Suprapubic skin (tissue), 4 donors: Measurements from ENCODE around the gene RFPL4AL1. TPM values are rescaled to one million over a fixed set of nuclear protein-coding genes. Genes with fewer than 3 reads are reported as not detected.
"Not testable (repeated sequence)": the region's sequence is repeated elsewhere in the genome, so short reads cannot be mapped to it uniquely, and the experiment has no call there.

Experiments used
- DNase-seq, 2 donors: peaks; one replicate each; pipeline ENCODE4 v3.0.0-alpha.2; 2019; ENCODE audit warnings: low spot score in 2 of 2
- H3K27ac ChIP-seq: fragments of 200-600 bp; sonication (generic); one replicate; pipeline ENCODE4 v1.5.1; 2019
- H3K27me3 ChIP-seq: fragments of 200-600 bp; sonication (generic); one replicate; pipeline ENCODE4 v1.5.1; 2019
- H3K36me3 ChIP-seq: fragments of 200-600 bp; sonication (generic); one replicate; pipeline ENCODE4 v1.5.1; 2019
- H3K4me1 ChIP-seq: fragments of 200-600 bp; sonication (generic); one replicate; pipeline ENCODE4 v1.5.1; 2019
- H3K4me3 ChIP-seq: fragments of 200-600 bp; sonication (generic); one replicate; pipeline ENCODE4 v1.5.1; 2019; ENCODE audit warnings: mild to moderate bottlenecking
- H3K9me3 ChIP-seq: fragments of 200-600 bp; sonication (generic); one replicate; pipeline ENCODE4 v1.5.1; 2019
- EP300 ChIP-seq: sonication (generic); formaldehyde crosslinking; IDR thresholded peaks from one replicate; pipeline ENCODE4 v1.6.1; 2017; ENCODE audit warnings: antibody characterized with exemption
- POLR2A ChIP-seq, 2 donors: fragments of 450-650 bp; IDR thresholded peaks; one replicate each; pipeline ENCODE4 v1.6.1; 2017; ENCODE audit warnings: antibody characterized with exemption in 2 of 2, mild to moderate bottlenecking in 2 of 2, moderate library complexity in 2 of 2
- POLR2AphosphoS5 ChIP-seq, 3 donors: sonication (generic); formaldehyde crosslinking; IDR thresholded peaks; one replicate each; pipeline ENCODE4 v1.6.1; 2017; ENCODE audit warnings: antibody characterized with exemption in 3 of 3
- WGBS: methylation state at CpG from one replicate; pipeline ENCODE4 v1.1.5; 2018; 5-methylcytosine and 5-hydroxymethylcytosine counted together
- total RNA-seq, 4 donors: library from RNA; depleted of rRNA; stranded (reverse); fragments of >200 nt; gene quantifications; one replicate each; pipeline ENCODE4 v1.1.0, GENCODE V29; 2016
- TF ChIP-seq, protein P1 (sequence below), 2 donors: fragments of 200-600 bp in 1 of 2; fragments of 450-650 bp in 1 of 2; sonication (generic) in 1 of 2; IDR thresholded peaks; one replicate each; pipeline ENCODE4 v1.5.1; 2016 to 2019; ENCODE audit warnings: antibody characterized with exemption in 2 of 2, mild to moderate bottlenecking in 1 of 2, moderate library complexity in 1 of 2

RFPL4AL1 gene
- total RNA-seq, 4 donors from 2014 or later, result not detected

DNA sequence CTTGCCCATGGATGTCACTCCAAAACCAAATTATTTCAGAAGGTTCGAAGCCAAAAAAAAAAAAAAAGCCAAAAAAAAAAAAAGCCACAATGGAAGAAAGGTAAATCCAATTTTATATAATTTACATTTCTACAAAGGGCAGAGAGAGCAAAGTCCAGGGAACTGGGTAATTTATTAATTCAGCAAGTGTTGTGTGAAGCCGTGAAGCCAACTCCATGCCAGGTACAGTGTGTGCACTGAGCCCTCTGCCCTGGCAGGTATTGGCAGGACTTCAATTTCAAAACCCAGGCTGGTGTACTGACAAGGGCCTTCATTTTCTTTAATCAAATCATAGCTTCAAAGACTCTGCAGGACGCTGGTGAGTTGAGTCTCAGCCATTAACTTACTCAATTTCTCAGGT, 15.5 kb upstream of the RFPL4AL1 start:
- 72% methylated on average over 3 of the region's 3 CpGs for WGBS
- Histone ChIP-seq H3K9me3 (no peaks in the 10 kb centered on the region), H3K4me1 (no peaks in the 10 kb centered on the region), H3K36me3 (no peaks in the 10 kb centered on the region), H3K4me3 (no peak overlapping the region), H3K27me3 (no peaks in the 10 kb centered on the region), H3K27ac (no peak overlapping the region)
- no peak for DNase-seq
- TF ChIP-seq EP300, result no peak
- TF ChIP-seq POLR2A (IDR thresholded peaks at IDR 0.05), result no peak
- TF ChIP-seq, protein P1, sequence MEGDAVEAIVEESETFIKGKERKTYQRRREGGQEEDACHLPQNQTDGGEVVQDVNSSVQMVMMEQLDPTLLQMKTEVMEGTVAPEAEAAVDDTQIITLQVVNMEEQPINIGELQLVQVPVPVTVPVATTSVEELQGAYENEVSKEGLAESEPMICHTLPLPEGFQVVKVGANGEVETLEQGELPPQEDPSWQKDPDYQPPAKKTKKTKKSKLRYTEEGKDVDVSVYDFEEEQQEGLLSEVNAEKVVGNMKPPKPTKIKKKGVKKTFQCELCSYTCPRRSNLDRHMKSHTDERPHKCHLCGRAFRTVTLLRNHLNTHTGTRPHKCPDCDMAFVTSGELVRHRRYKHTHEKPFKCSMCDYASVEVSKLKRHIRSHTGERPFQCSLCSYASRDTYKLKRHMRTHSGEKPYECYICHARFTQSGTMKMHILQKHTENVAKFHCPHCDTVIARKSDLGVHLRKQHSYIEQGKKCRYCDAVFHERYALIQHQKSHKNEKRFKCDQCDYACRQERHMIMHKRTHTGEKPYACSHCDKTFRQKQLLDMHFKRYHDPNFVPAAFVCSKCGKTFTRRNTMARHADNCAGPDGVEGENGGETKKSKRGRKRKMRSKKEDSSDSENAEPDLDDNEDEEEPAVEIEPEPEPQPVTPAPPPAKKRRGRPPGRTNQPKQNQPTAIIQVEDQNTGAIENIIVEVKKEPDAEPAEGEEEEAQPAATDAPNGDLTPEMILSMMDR (IDR thresholded peaks at IDR 0.05), result no peak
- TF ChIP-seq POLR2AphosphoS5 (IDR thresholded peaks at IDR 0.05), result no peak

DNA sequence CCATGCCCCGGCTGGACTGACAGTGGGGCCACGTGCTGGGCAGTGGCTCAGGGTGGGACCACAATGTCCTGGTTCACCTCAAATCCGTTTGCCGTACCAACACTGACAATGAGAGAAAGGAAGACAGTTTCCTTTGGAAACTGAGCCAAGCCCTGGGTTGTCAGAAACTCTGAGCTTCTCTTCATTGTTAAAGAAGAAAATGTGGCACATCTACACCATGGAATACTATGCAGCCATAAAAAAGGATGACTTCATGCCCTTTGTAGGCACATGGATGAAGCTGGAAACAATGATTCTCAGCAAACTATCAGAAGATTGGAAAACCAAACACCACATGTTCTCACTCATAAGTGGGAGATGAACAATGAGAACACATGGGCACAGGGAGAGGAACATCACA, 12.1 kb upstream of the RFPL4AL1 start:
- 80% methylated on average over 4 of the region's 4 CpGs for WGBS
- not testable (repeated sequence) for H3K36me3 ChIP-seq, H3K4me1 ChIP-seq, DNase-seq, H3K4me3 ChIP-seq, H3K27ac ChIP-seq, H3K9me3 ChIP-seq, H3K27me3 ChIP-seq

DNA sequence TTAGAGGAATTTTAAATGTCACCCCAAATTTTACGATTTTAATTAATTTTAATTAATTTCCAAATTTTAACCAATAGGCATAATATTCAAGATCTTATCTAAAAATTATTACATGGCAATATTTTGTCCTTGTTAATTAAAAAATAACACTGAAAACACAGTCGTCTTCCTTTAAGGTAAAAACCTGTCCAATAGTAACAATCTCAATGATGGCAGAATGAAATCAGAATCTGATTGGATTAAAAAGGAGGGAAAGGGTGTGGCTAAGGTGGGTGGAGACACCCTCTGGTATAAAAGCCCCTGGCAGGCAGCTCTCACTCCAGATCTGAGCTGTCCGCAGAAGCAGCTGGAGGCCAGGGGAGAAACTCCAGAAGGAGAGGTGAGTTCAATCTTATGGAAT, 10.1 kb upstream of the RFPL4AL1 start, which contains the start of gene RFPL4A:
RFPL4A (plus strand) TSS at position 301 of the 400 bp plus-strand sequence. CDS start 2,704 bp downstream, outside the sequence.
- DNase-seq, H3K4me3 ChIP-seq, H3K27ac ChIP-seq, H3K9me3 ChIP-seq, H3K36me3 ChIP-seq, H3K4me1 ChIP-seq, H3K27me3 ChIP-seq: not testable (repeated sequence)
- WGBS, result 90% methylated on average over 3 of the region's 3 CpGs

DNA sequence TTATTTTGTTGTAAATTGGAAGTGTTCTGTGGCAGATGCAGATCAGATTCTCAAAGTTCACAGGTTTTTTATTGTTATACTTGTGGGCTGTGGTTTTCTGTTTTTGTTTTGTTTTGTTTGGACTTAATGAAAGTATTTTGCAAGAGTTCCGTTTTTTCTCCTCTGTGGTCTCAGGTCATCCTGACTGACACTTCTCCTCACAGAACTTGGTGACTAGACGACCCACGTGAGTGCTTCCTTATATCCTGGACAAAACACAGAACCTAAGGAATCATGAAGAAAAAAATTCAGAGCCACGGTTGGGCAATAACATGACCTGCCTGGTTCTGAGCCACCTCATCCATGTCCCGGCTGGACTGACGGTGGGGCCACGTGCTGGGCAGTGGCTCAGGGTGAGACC, 2.5 kb upstream of the RFPL4AL1 start:
- H3K9me3 ChIP-seq, result no peaks in the 10 kb centered on the region
- WGBS, result 74% methylated on average over 7 of the region's 7 CpGs
- no peak overlapping the region for H3K4me3 ChIP-seq
- H3K27me3 ChIP-seq, result no peaks in the 10 kb centered on the region
- no peak for DNase-seq
- no peak for TF ChIP-seq EP300
- no peaks in the 10 kb centered on the region for H3K4me1 ChIP-seq
- H3K27ac ChIP-seq, result no peak overlapping the region
- no peaks in the 10 kb centered on the region for H3K36me3 ChIP-seq

DNA sequence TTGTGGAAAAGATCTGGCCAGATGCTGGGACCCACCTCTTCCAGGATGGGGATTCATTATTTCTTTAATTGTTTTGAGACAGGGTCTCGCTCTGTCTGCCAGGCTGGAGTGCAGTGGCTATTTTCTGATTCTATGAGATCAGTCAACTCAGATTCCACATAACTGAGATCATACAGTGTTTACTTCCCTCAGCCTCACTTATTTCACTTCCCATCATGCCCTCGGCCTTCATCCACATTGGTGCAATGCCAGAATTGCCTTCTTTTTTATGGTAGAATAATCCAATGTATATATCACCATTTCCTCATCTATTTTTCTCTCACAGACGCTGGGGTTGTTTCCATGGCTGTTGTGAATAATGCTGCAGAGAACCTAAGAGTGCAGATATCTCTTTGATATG, 714 bp downstream of the RFPL4AL1 start:
- not testable (repeated sequence) for H3K27me3 ChIP-seq, H3K4me1 ChIP-seq, H3K27ac ChIP-seq, DNase-seq, H3K36me3 ChIP-seq, H3K9me3 ChIP-seq, H3K4me3 ChIP-seq
- WGBS, result 67% methylated on average over 3 of the region's 3 CpGs

DNA sequence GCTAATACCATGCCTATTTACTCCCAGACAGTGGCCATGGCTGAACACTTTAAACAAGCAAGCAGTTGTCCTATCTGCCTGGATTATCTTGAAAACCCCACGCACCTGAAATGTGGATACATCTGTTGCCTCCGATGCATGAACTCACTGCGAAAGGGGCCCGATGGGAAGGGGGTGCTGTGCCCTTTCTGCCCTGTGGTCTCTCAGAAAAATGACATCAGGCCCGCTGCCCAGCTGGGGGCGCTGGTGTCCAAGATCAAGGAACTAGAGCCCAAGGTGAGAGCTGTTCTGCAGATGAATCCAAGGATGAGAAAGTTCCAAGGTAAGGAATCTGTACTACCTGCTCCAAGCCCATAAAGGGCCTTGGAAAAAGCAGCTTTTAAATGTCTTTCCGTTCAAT, 8.6 kb downstream of the RFPL4AL1 start:
- no peaks in the 10 kb centered on the region for H3K4me1 ChIP-seq
- no peak for DNase-seq
- H3K27me3 ChIP-seq, result peaks cover 4% of the 10 kb centered on the region
- H3K27ac ChIP-seq, result no peak overlapping the region
- H3K9me3 ChIP-seq, result no peaks in the 10 kb centered on the region
- TF ChIP-seq, protein P1 (IDR thresholded peaks at IDR 0.05), result no peak
- TF ChIP-seq POLR2AphosphoS5 (IDR thresholded peaks at IDR 0.05), result no peak
- TF ChIP-seq EP300, result no peak
- TF ChIP-seq POLR2A (IDR thresholded peaks at IDR 0.05), result no peak
- H3K4me3 ChIP-seq, result no peak overlapping the region
- H3K36me3 ChIP-seq, result no peaks in the 10 kb centered on the region
- WGBS, result 48% methylated on average over 7 of the region's 7 CpGs

DNA sequence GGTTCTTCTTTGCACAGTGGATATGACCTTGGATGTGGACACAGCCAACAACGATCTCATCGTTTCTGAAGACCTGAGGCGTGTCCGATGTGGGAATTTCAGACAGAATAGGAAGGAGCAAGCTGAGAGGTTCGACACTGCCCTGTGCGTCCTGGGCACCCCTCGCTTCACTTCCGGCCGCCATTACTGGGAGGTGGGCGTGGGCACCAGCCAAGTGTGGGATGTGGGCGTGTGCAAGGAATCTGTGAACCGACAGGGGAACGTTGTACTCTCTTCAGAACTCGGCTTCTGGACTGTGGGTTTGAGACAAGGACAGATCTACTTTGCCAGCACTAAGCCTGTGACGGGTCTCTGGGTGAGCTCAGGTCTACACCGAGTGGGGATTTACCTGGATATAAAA, 9.4 kb downstream of the RFPL4AL1 start:
- no peak overlapping the region for H3K4me3 ChIP-seq
- no peaks in the 10 kb centered on the region for H3K9me3 ChIP-seq
- DNase-seq, result no peak
- no peak overlapping the region for H3K27ac ChIP-seq
- no peaks in the 10 kb centered on the region for H3K4me1 ChIP-seq
- peaks cover 5% of the 10 kb centered on the region for H3K27me3 ChIP-seq
- H3K36me3 ChIP-seq, result no peaks in the 10 kb centered on the region
- 89% methylated on average over 16 of the region's 16 CpGs for WGBS
- TF ChIP-seq, protein P1 (IDR thresholded peaks at IDR 0.05), result no peak
- TF ChIP-seq EP300, result no peak
